ENCODE measurements around the gene KL.

Gene KL

DNA sequence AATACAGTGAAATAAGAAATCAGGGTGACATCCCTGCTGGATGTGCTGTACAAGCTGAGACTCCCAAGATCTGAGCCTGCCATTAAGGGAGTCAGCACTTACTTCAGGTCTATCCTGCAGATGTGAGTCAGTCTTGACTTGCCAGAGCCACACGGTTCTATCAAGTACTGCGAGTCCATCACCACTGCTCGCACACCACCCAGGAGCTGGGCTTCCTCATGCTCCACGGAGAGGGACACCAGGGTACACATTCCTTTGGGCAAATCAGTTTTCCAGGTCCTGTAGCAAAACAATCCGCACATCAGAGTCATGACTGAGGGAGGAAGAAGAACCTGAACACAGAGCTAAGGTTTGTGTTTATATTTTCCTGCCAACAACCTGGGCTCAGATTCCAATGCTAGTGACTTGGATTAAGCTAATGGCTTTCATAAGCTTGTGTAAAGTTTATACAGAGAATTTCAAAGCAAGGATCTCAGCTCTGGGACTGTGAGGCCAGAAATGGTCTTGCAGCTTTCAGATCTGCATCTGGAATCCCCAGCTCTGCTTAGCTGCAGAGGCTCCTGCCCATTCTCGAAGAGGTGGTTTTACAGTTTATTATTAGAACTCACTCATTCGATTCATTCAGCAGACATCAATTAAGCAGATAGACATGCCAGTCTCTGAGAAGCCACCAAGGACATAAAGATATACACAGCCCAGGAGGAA lies 90.6 kb downstream of the KL start:
- Histone ChIP-seq H2AK5ac (ENCODE audit: low read depth, low read length) (no peak overlapping the region), H3K36me3 (replicated peaks in 1 of 2; ENCODE audit: control insufficient read depth in 2 of 2, insufficient read depth in 2 of 2, low read length in 2 of 2) (no peaks in the 10 kb centered on the region), H2BK120ac (ENCODE audit: low read depth, low read length) (no peak overlapping the region), H3K23ac (ENCODE audit: low read depth, low read length, poor library complexity) (no peak overlapping the region), H3K9ac (ENCODE audit: low read depth, low read length, poor library complexity) (no peak overlapping the region), H2BK15ac (ENCODE audit: low read length) (no peak overlapping the region), H3K4ac (ENCODE audit: low read length) (no peak overlapping the region), H3K4me1 (ENCODE audit: control insufficient read depth in 2 of 2, insufficient read depth in 1 of 2, low read depth in 1 of 2, low read length in 2 of 2) (no peaks in the 10 kb centered on the region), H3K18ac (ENCODE audit: low read length) (no peak overlapping the region), H3K27me3 (ENCODE audit: control insufficient read depth in 3 of 3, insufficient read depth in 3 of 3, low read depth in 1 of 3, low read length in 3 of 3) (no peaks in the 10 kb centered on the region), H2AFZ (ENCODE audit: low read length) (no peak overlapping the region), H3K27ac (replicated peaks; ENCODE audit: low read length) (no peak overlapping the region), H4K91ac (ENCODE audit: low read depth, low read length, poor library complexity) (no peak overlapping the region), H2BK5ac (ENCODE audit: low read length) (no peak overlapping the region), H3K14ac (ENCODE audit: low read length) (no peak overlapping the region), H2BK12ac (ENCODE audit: low read length) (no peak overlapping the region), H3K79me1 (ENCODE audit: low read depth, low read length) (no peaks in the 10 kb centered on the region), H3K4me2 (ENCODE audit: insufficient read depth, low read length, poor library complexity, severe bottlenecking) (no peak overlapping the region), H4K8ac (ENCODE audit: low read depth, low read length) (no peak overlapping the region), H3K4me3 (ENCODE audit: low read length in 2 of 2) (no peak overlapping the region), H3K9me3 (replicated peaks in 1 of 2; ENCODE audit: control insufficient read depth in 2 of 2, insufficient read depth in 1 of 2, low read depth in 1 of 2, low read length in 2 of 2) (no peaks in the 10 kb centered on the region)
- WGBS, 2 donors (ENCODE audit: extremely low coverage in 2 of 2, insufficient read length in 2 of 2, insufficient replicate concordance in 1 of 2), result no CpG with 5 or more reads among the region's 7 CpGs
- DNase-seq (ENCODE audit: low spot score), result no peak

DNA sequence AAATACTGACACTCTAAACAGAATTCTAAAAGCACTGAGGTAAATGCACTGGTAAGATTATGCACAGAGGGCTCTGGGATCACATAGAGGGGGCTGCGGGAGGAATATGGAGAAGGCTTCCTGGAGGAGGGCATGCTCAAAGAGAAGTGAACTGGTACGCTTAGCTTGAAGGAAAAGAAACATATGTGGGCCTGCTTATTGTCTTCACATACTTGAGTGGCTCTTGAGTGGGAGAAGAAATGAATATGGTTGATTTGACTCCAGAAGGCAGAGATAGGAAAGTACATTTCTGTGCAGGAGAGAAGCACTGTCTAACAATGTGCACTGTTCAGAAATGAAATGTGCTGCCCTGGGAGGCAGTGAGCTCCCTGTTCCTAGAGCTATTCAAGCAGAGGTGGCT lies 91.1 kb downstream of the KL start:
- H2BK15ac ChIP-seq (ENCODE audit: low read length), result no peak overlapping the region
- no peaks in the 10 kb centered on the region for H3K9me3 ChIP-seq (replicated peaks in 1 of 2; ENCODE audit: control insufficient read depth in 2 of 2, insufficient read depth in 1 of 2, low read depth in 1 of 2, low read length in 2 of 2)
- H3K18ac ChIP-seq (ENCODE audit: low read length), result no peak overlapping the region
- no peak overlapping the region for H4K91ac ChIP-seq (ENCODE audit: low read depth, low read length, poor library complexity)
- H3K36me3 ChIP-seq (replicated peaks in 1 of 2; ENCODE audit: control insufficient read depth in 2 of 2, insufficient read depth in 2 of 2, low read length in 2 of 2), result no peaks in the 10 kb centered on the region
- H3K4ac ChIP-seq (ENCODE audit: low read length), result no peak overlapping the region
- H3K14ac ChIP-seq (ENCODE audit: low read length), result no peak overlapping the region
- no peaks in the 10 kb centered on the region for H3K79me1 ChIP-seq (ENCODE audit: low read depth, low read length)
- no peak overlapping the region for H2BK120ac ChIP-seq (ENCODE audit: low read depth, low read length)
- H3K4me3 ChIP-seq (ENCODE audit: low read length in 2 of 2), result no peak overlapping the region
- no peak overlapping the region for H2AK5ac ChIP-seq (ENCODE audit: low read depth, low read length)
- H3K27ac ChIP-seq (replicated peaks; ENCODE audit: low read length), result no peak overlapping the region
- H2BK5ac ChIP-seq (ENCODE audit: low read length), result no peak overlapping the region
- no peak overlapping the region for H3K23ac ChIP-seq (ENCODE audit: low read depth, low read length, poor library complexity)
- H4K8ac ChIP-seq (ENCODE audit: low read depth, low read length), result no peak overlapping the region
- no peak overlapping the region for H2BK12ac ChIP-seq (ENCODE audit: low read length)
- H3K4me2 ChIP-seq (ENCODE audit: insufficient read depth, low read length, poor library complexity, severe bottlenecking), result no peak overlapping the region
- no peak for DNase-seq (ENCODE audit: low spot score)
- H3K4me1 ChIP-seq (ENCODE audit: control insufficient read depth in 2 of 2, insufficient read depth in 1 of 2, low read depth in 1 of 2, low read length in 2 of 2), result no peaks in the 10 kb centered on the region
- no CpG with 5 or more reads among the region's 2 CpGs for WGBS, 2 donors (ENCODE audit: extremely low coverage in 2 of 2, insufficient read length in 2 of 2, insufficient replicate concordance in 1 of 2)
- no peaks in the 10 kb centered on the region for H3K27me3 ChIP-seq (ENCODE audit: control insufficient read depth in 3 of 3, insufficient read depth in 3 of 3, low read depth in 1 of 3, low read length in 3 of 3)
- no peak overlapping the region for H3K9ac ChIP-seq (ENCODE audit: low read depth, low read length, poor library complexity)
- H2AFZ ChIP-seq (ENCODE audit: low read length), result no peak overlapping the region

DNA sequence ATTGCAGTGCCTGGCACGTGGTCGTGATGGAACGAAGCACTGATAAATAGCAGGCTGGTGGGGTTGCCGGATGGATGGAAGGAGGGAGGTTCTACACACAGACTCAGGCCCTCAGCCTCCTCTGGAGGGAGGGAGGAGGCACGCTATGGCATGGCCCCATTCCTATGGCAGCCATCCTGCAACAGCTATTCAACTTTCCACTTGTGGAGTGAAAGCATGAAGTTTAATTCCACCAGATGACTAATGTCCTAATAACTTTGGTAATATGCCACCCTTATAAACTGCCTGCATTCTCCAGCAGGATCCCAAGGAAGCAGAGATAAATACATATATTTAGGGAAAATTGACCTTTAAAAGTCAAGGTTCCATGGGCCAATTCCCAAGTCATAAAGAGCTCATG lies 92.4 kb downstream of the KL start:
- Histone ChIP-seq H2AFZ (ENCODE audit: low read length) (no peak overlapping the region), H2BK15ac (ENCODE audit: low read length) (no peak overlapping the region), H3K4me1 (ENCODE audit: control insufficient read depth in 2 of 2, insufficient read depth in 1 of 2, low read depth in 1 of 2, low read length in 2 of 2) (no peaks in the 10 kb centered on the region), H3K36me3 (replicated peaks in 1 of 2; ENCODE audit: control insufficient read depth in 2 of 2, insufficient read depth in 2 of 2, low read length in 2 of 2) (no peaks in the 10 kb centered on the region), H3K4me2 (ENCODE audit: insufficient read depth, low read length, poor library complexity, severe bottlenecking) (no peak overlapping the region), H4K8ac (ENCODE audit: low read depth, low read length) (no peak overlapping the region), H3K79me1 (ENCODE audit: low read depth, low read length) (no peaks in the 10 kb centered on the region), H2BK120ac (ENCODE audit: low read depth, low read length) (no peak overlapping the region), H3K4me3 (ENCODE audit: low read length in 2 of 2) (no peak overlapping the region), H3K4ac (ENCODE audit: low read length) (no peak overlapping the region), H3K18ac (ENCODE audit: low read length) (no peak overlapping the region), H3K27ac (replicated peaks; ENCODE audit: low read length) (no peak overlapping the region), H2BK5ac (ENCODE audit: low read length) (no peak overlapping the region), H2BK12ac (ENCODE audit: low read length) (no peak overlapping the region), H3K14ac (ENCODE audit: low read length) (no peak overlapping the region), H3K9ac (ENCODE audit: low read depth, low read length, poor library complexity) (no peak overlapping the region), H3K23ac (ENCODE audit: low read depth, low read length, poor library complexity) (no peak overlapping the region), H4K91ac (ENCODE audit: low read depth, low read length, poor library complexity) (no peak overlapping the region), H3K27me3 (ENCODE audit: control insufficient read depth in 3 of 3, insufficient read depth in 3 of 3, low read depth in 1 of 3, low read length in 3 of 3) (no peaks in the 10 kb centered on the region), H2AK5ac (ENCODE audit: low read depth, low read length) (no peak overlapping the region), H3K9me3 (replicated peaks in 1 of 2; ENCODE audit: control insufficient read depth in 2 of 2, insufficient read depth in 1 of 2, low read depth in 1 of 2, low read length in 2 of 2) (no peaks in the 10 kb centered on the region)
- WGBS, 2 donors (ENCODE audit: extremely low coverage in 2 of 2, insufficient read length in 2 of 2, insufficient replicate concordance in 1 of 2), result no CpG with 5 or more reads among the region's 5 CpGs
- DNase-seq (ENCODE audit: low spot score), result no peak

- no peak overlapping the region for H3K9ac ChIP-seq (ENCODE audit: low read depth, low read length, poor library complexity)
- no peak overlapping the region for H3K4me3 ChIP-seq (ENCODE audit: low read length in 2 of 2)
- no peak overlapping the region for H3K27ac ChIP-seq (replicated peaks; ENCODE audit: low read length)
- no peaks in the 10 kb centered on the region for H3K4me1 ChIP-seq (ENCODE audit: control insufficient read depth in 2 of 2, insufficient read depth in 1 of 2, low read depth in 1 of 2, low read length in 2 of 2)
- no peaks in the 10 kb centered on the region for H3K27me3 ChIP-seq (ENCODE audit: control insufficient read depth in 3 of 3, insufficient read depth in 3 of 3, low read depth in 1 of 3, low read length in 3 of 3)
- no peak overlapping the region for H4K8ac ChIP-seq (ENCODE audit: low read depth, low read length)
- H3K4ac ChIP-seq (ENCODE audit: low read length), result no peak overlapping the region
- WGBS, 2 donors (ENCODE audit: extremely low coverage in 2 of 2, insufficient read length in 2 of 2, insufficient replicate concordance in 1 of 2), result no CpG with 5 or more reads among the region's 2 CpGs
- no peak overlapping the region for H2AFZ ChIP-seq (ENCODE audit: low read length)
- DNase-seq (ENCODE audit: low spot score), result no peak
- H3K79me1 ChIP-seq (ENCODE audit: low read depth, low read length), result no peaks in the 10 kb centered on the region
- H2AK5ac ChIP-seq (ENCODE audit: low read depth, low read length), result no peak overlapping the region
- H2BK120ac ChIP-seq (ENCODE audit: low read depth, low read length), result no peak overlapping the region
- no peak overlapping the region for H3K23ac ChIP-seq (ENCODE audit: low read depth, low read length, poor library complexity)
- no peak overlapping the region for H2BK15ac ChIP-seq (ENCODE audit: low read length)
- H3K36me3 ChIP-seq (replicated peaks in 1 of 2; ENCODE audit: control insufficient read depth in 2 of 2, insufficient read depth in 2 of 2, low read length in 2 of 2), result no peaks in the 10 kb centered on the region
- no peak overlapping the region for H3K18ac ChIP-seq (ENCODE audit: low read length)
- H3K4me2 ChIP-seq (ENCODE audit: insufficient read depth, low read length, poor library complexity, severe bottlenecking), result no peak overlapping the region
- H3K9me3 ChIP-seq (replicated peaks in 1 of 2; ENCODE audit: control insufficient read depth in 2 of 2, insufficient read depth in 1 of 2, low read depth in 1 of 2, low read length in 2 of 2), result no peaks in the 10 kb centered on the region
- no peak overlapping the region for H4K91ac ChIP-seq (ENCODE audit: low read depth, low read length, poor library complexity)
- H2BK5ac ChIP-seq (ENCODE audit: low read length), result no peak overlapping the region
- no peak overlapping the region for H3K14ac ChIP-seq (ENCODE audit: low read length)
- no peak overlapping the region for H2BK12ac ChIP-seq (ENCODE audit: low read length)
These were observed 93.1 kb downstream of the KL start for GRCh38 chr13:33109271-33109697.
